ENCODE data around the gene SKAP1.
"Not testable (repeated sequence)": the region's sequence is repeated elsewhere in the genome, so short reads cannot be mapped to it uniquely, and the experiment has no call there.

SKAP1 gene

DNA sequence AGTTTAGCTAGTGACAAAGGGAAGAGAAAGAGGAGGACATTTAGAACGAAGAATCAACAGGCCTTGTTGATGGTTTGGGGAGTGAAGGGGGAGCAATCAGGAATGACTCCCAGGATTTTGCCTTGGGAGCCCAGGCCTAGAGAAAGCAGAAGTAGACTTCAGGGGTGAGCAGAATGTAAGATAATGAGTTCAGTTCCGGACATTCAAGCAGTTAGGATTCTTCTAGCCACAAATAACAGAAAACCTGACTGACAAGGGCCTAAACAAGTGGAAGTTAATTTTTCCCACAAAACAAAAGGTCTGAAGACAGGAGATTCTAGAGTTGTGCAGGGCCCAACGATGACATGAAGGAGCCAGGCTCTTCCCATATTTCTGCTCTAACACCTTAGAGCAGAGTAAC lies 45.9 kb downstream of the SKAP1 start:
- H3K4me3 Mint-ChIP-seq = no peak overlapping the region
- peaks cover 8% of the 10 kb centered on the region for H3K4me1 Mint-ChIP-seq
- peaks cover 63% of the 10 kb centered on the region for H3K36me3 Mint-ChIP-seq
- no peaks in the 10 kb centered on the region for H3K9me3 Mint-ChIP-seq
- CTCF ChIA-PET = no interaction called here
- H3K27me3 Mint-ChIP-seq = no peaks in the 10 kb centered on the region
- DNase-seq = no peak
- H3K27ac Mint-ChIP-seq = no peak overlapping the region

DNA sequence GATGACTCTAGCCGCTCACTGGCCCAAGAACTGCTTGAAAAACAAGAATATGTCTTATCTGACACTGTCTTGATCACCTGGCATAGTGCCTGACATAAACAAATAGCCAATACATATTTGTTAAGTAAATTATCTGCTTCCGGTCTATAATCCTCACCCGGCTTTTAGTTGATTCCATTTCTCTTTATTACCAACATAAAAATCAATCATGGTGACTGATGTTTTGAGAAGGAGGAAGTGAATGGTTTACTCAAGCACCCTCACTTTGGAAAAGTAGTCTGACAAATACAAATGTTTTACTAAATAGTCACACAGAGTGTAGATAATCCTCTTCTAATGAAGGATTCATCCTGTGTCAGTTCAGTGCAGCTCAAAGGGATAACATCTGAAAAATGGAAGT lies 47.0 kb downstream of the SKAP1 start:
- no peak overlapping the region for H3K27ac Mint-ChIP-seq

DNA sequence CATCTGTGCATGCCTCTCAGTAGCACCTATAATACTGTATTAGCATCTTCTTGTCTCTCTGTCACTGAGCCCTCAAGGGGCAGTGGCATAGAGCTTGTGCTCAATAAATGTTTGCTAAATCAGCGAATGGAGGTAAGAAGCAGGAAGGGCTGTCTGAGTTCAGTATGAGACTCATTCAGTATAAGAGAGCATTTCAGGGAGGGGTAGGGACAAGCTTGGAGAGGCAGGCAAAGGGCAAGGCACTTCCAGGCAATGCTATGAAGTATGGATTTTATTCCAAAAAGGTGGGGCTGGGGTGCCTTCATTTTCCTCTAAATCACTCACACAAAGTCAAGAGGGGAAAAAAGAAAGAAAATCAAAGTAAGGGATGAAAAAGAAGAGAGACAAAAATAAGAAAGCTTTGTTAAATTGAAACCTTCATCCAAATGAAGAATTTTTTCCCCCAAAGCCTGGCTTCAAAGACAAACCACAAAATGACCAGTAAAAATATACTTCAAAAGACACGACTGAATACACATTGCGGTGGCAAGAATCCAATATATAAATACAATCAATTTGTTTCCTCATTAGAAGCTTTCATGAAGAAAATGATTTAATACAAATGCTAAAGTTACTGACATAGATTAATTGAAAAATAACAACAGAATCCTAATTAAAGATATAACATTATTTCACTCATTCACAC lies 51.2 kb downstream of the SKAP1 start:
- no peak for DNase-seq
- peaks cover 2% of the 10 kb centered on the region for H3K4me1 Mint-ChIP-seq
- peaks cover 44% of the 10 kb centered on the region for H3K36me3 Mint-ChIP-seq
- H3K9me3 Mint-ChIP-seq = no peaks in the 10 kb centered on the region
- CTCF ChIA-PET = interaction anchor here (1.1 to 1.6 kb wide), 4 partner anchors 8 to 116 kb away, joined by 3 to 4 read pairs (median 4); no protein-coding TSS in a partner anchor
- H3K27me3 Mint-ChIP-seq = no peaks in the 10 kb centered on the region
- H3K27ac Mint-ChIP-seq = no peak overlapping the region
- H3K4me3 Mint-ChIP-seq = no peak overlapping the region

More for the DNA sequence above, 47.0 kb downstream of the SKAP1 start:
- Mint-ChIP-seq H3K36me3 (peaks cover 59% of the 10 kb centered on the region), H3K9me3 (no peaks in the 10 kb centered on the region), H3K27me3 (no peaks in the 10 kb centered on the region), H3K4me1 (peaks cover 8% of the 10 kb centered on the region), H3K4me3 (no peak overlapping the region)
- no peak for DNase-seq
- CTCF ChIA-PET = interaction anchor here (1.2 kb wide), 1 partner anchor 31 kb away, joined by 4 read pairs; no protein-coding TSS in a partner anchor

DNA sequence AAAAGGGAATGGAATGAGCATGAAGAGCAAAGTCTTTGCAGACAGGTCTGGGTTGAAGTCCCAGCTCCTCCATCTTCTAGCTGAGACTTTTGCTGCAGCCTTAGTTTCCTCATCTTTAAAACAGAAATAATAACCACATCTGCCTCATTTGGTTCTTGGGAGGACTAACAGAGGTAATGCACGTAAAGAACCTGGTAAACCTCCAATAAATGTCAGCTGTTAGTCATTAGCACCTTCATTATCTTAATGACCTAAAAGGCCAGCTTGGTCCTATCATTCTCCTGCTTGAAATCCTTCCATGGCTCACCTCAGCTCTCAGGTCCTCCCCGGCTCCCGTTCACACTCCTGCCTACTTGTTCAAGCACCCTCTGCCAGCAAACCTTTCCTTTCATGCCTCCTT lies 51.8 kb downstream of the SKAP1 start:
- DNase-seq = no peak
- H3K36me3 Mint-ChIP-seq = peaks cover 45% of the 10 kb centered on the region
- H3K27ac Mint-ChIP-seq = no peak overlapping the region
- H3K27me3 Mint-ChIP-seq = no peaks in the 10 kb centered on the region
- no peak overlapping the region for H3K4me3 Mint-ChIP-seq
- H3K9me3 Mint-ChIP-seq = no peaks in the 10 kb centered on the region
- H3K4me1 Mint-ChIP-seq = peaks cover 2% of the 10 kb centered on the region
- CTCF ChIA-PET = interaction anchor here (1.0 to 1.4 kb wide), 4 partner anchors 9 to 115 kb away, joined by 3 to 4 read pairs (median 3); no protein-coding TSS in a partner anchor

DNA sequence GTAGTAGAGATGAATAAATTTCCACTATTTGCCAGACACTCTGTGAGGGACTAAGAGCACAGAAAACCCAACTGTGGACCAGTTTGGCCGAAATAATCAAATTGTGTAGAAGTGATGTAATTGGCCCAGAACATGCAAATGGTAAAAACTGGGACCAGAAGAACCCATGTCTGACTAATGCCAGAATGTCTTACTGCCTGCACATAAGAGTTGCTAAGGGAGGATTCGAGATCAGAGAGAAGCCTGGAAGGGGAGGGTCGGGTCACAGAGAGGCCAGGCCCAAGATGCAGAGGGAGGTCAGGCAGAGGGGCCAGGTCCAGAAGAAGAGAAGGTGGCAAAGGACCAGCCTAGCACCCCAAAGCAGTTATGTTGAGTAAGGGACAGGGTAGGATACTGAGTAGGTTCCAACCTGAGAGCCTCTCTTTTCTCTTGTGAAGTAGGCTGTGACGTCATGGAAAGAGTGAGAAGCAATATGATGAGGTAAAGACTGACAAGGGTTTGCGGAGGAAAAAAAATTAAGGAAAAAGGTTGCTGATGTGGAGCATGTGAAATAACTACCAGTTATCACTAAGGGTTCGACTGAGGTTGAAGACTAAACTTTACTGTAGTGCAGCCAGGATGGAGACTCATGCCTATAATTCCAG lies 53.2 kb downstream of the SKAP1 start:
- Mint-ChIP-seq H3K4me1 (peaks cover 8% of the 10 kb centered on the region), H3K27me3 (no peaks in the 10 kb centered on the region), H3K36me3 (peaks cover 39% of the 10 kb centered on the region), H3K27ac (no peak overlapping the region), H3K9me3 (no peaks in the 10 kb centered on the region), H3K4me3 (no peak overlapping the region)
- CTCF ChIA-PET = interaction anchor here (2.5 kb wide), 1 partner anchor 80 kb away, joined by 10 read pairs; no protein-coding TSS in a partner anchor
- no peak for DNase-seq

DNA sequence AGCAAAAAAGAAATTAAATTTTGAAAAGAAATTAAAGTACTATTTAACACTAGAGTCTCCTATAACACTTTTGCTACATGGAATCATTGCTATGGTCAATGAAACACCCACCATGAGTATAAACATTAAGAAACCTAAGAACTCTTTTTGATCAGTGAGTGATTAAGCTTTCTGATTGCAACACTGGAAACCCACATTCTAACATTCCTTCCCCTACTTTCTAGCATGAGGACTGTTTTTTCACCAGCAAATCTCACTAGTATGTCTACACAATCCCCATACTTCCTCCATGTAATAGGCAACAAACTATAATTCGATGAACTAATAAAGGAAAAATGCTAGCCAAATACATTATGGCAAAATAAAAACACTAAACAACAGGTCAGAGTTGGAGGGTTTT lies 54.7 kb downstream of the SKAP1 start:
- H3K27me3 Mint-ChIP-seq = no peaks in the 10 kb centered on the region
- H3K9me3 Mint-ChIP-seq = no peaks in the 10 kb centered on the region
- CTCF ChIA-PET = interaction anchor here (0.5 to 2.5 kb wide), 6 partner anchors 12 to 149 kb away, joined by 3 to 10 read pairs (median 4); no protein-coding TSS in a partner anchor
- no peak for DNase-seq
- peaks cover 36% of the 10 kb centered on the region for H3K36me3 Mint-ChIP-seq
- peaks cover 7% of the 10 kb centered on the region for H3K4me1 Mint-ChIP-seq
- H3K4me3 Mint-ChIP-seq = no peak overlapping the region
- H3K27ac Mint-ChIP-seq = no peak overlapping the region

DNA sequence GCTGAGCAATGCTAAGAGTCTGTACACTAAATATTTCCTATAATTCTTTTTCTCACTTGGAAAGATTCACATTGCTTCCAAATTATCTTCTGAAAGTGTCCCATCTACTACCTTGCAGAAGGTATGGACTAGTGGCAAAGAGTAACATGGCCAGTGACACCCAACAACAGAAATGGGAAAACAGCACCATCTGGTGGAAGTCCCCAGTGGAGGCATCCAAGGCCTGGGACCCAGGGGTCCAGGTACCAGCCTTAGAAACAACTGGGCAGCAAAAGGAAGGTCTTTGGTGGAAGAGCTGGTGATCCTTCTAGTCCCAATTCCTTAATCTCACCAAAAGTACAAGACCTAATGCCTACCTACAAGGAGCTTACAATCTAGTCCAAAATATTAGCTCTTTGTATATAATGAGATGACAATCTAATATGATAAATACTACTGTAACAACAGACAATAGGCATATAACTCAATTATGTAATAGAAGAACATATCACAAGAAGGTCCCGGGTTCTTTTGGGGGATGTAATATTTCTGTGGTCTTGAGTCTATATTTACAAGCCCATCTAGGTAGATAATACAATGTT lies 55.3 kb downstream of the SKAP1 start:
- peak; percentile 44 for DNase-seq
- Mint-ChIP-seq H3K36me3 (peaks cover 34% of the 10 kb centered on the region), H3K27me3 (no peaks in the 10 kb centered on the region), H3K27ac (no peak overlapping the region), H3K9me3 (no peaks in the 10 kb centered on the region), H3K4me1 (peaks cover 7% of the 10 kb centered on the region), H3K4me3 (no peak overlapping the region)
- CTCF ChIA-PET = interaction anchor here (0.5 to 2.5 kb wide), 5 partner anchors 71 to 150 kb away, joined by 3 to 10 read pairs (median 3); no protein-coding TSS in a partner anchor

GRCh38 chr17:48373883-48374282 lies 56.1 kb downstream of the SKAP1 start:
- no peaks in the 10 kb centered on the region for H3K9me3 Mint-ChIP-seq
- H3K4me1 Mint-ChIP-seq = peaks cover 7% of the 10 kb centered on the region
- H3K36me3 Mint-ChIP-seq = peaks cover 36% of the 10 kb centered on the region
- H3K27me3 Mint-ChIP-seq = no peaks in the 10 kb centered on the region
- no peak for DNase-seq
- CTCF ChIA-PET = no interaction called here
- no peak overlapping the region for H3K4me3 Mint-ChIP-seq
- H3K27ac Mint-ChIP-seq = no peak overlapping the region

DNA sequence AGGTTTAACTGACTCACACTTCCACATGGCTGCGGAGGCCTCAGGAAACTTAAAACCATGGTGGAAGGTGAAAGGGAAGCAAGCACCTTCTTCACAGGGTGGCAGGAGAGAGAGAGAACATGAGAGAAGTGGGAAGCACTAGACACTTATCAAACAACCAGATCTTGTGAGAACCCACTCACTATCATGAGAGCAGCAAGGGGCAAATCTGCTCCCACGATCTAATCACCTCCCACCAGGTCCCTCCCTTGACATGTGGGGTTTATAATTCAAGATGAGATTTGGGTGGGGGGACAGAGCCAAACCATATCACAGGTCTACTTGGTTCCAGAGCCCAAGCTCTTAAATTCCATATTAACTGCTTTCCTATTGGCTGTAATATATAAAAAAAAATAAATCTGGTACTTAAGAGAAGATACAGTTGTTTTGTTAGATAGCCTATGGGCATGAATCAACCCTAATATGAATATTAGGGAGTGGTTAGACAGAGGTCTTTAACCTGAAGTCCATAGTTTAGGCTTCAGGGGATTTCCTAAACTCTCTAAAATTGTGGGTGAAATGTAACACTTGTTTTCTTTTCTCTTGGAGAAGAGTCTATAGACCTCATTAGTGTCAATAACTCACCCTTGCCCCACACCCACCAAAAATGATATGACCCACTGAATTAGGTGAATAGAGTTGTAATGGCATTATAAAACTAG lies 56.7 kb downstream of the SKAP1 start:
- H3K4me3 Mint-ChIP-seq = no peak overlapping the region
- DNase-seq = no peak
- H3K4me1 Mint-ChIP-seq = peaks cover 7% of the 10 kb centered on the region

GRCh38 chr17:48368967-48369366 lies 61.0 kb downstream of the SKAP1 start:
- H3K27ac Mint-ChIP-seq, H3K27me3 Mint-ChIP-seq, H3K9me3 Mint-ChIP-seq, H3K4me3 Mint-ChIP-seq, DNase-seq: not testable (repeated sequence)
- CTCF ChIA-PET = interaction anchor here (0.6 to 2.1 kb wide), 3 partner anchors 10 to 124 kb away, joined by 3 to 4 read pairs (median 4); no protein-coding TSS in a partner anchor
- Mint-ChIP-seq H3K4me1 (peaks cover 12% of the 10 kb centered on the region), H3K36me3 (peaks cover 52% of the 10 kb centered on the region)

More for the DNA sequence above, 56.7 kb downstream of the SKAP1 start:
- peaks cover 38% of the 10 kb centered on the region for H3K36me3 Mint-ChIP-seq
- H3K27ac Mint-ChIP-seq = no peak overlapping the region
- no peaks in the 10 kb centered on the region for H3K9me3 Mint-ChIP-seq
- CTCF ChIA-PET = no interaction called here
- H3K27me3 Mint-ChIP-seq = no peaks in the 10 kb centered on the region

GRCh38 chr17:48368352-48368908 lies 61.6 kb downstream of the SKAP1 start:
- CTCF ChIA-PET = interaction anchor here (1.4 to 2.1 kb wide), 2 partner anchors 11 to 16 kb away, joined by 4 read pairs; no protein-coding TSS in a partner anchor
- H3K9me3 Mint-ChIP-seq = no peaks in the 10 kb centered on the region
- H3K4me1 Mint-ChIP-seq = peaks cover 12% of the 10 kb centered on the region
- H3K27me3 Mint-ChIP-seq = no peaks in the 10 kb centered on the region
- DNase-seq = no peak
- H3K27ac Mint-ChIP-seq = no peak overlapping the region
- peaks cover 49% of the 10 kb centered on the region for H3K36me3 Mint-ChIP-seq
- H3K4me3 Mint-ChIP-seq = no peak overlapping the region

DNA sequence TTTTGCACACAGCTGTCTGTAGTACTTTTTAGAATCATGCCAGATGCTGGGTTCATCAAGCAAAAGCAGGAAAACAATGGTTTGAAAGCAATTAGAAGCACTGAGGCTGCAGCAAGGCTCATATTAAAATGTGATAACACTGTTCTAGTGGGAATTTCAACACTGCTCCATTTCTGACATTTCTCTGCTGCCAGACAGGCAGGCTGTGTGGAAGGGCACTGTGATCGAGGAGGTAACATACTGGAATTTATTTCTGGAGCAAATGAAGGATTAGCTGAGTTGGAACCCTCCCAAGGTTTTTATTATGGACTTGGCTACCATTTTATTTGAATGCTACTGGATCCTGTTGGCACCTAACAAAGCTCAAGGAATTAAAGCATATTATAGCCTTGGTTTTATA lies 66.9 kb downstream of the SKAP1 start:
- CTCF ChIA-PET = interaction anchor here (1.0 to 1.1 kb wide), 3 partner anchors 12 to 94 kb away, joined by 3 to 5 read pairs (median 4); no protein-coding TSS in a partner anchor
- H3K4me3 Mint-ChIP-seq = no peak overlapping the region
- no peak for DNase-seq
- no peaks in the 10 kb centered on the region for H3K9me3 Mint-ChIP-seq
- peaks cover 35% of the 10 kb centered on the region for H3K36me3 Mint-ChIP-seq
- peaks cover 3% of the 10 kb centered on the region for H3K4me1 Mint-ChIP-seq
- H3K27me3 Mint-ChIP-seq = no peaks in the 10 kb centered on the region
- no peak overlapping the region for H3K27ac Mint-ChIP-seq

GRCh38 chr17:48360861-48361633 lies 69.0 kb downstream of the SKAP1 start:
- H3K27me3 Mint-ChIP-seq, H3K9me3 Mint-ChIP-seq, H3K4me3 Mint-ChIP-seq, H3K27ac Mint-ChIP-seq, H3K4me1 Mint-ChIP-seq, DNase-seq, CTCF ChIA-PET: not testable (repeated sequence)
- H3K36me3 Mint-ChIP-seq = peaks cover 25% of the 10 kb centered on the region
